GM21390 (cell line): ENCODE results near the gene DPP3.
A peak's percentile ranks its signal among the peaks of the same experiment; 100 is the strongest.
"Not testable (repeated sequence)": the region's sequence is repeated elsewhere in the genome, so short reads cannot be mapped to it uniquely, and the experiment has no call there.

Experiments used
- ATAC-seq: cut with Tn5 transposase; IDR thresholded peaks from one replicate; pipeline ENCODE4 v1.9.1; 2021; ENCODE audit not compliant: unreplicated experiment

The DPP3 gene, protein sequence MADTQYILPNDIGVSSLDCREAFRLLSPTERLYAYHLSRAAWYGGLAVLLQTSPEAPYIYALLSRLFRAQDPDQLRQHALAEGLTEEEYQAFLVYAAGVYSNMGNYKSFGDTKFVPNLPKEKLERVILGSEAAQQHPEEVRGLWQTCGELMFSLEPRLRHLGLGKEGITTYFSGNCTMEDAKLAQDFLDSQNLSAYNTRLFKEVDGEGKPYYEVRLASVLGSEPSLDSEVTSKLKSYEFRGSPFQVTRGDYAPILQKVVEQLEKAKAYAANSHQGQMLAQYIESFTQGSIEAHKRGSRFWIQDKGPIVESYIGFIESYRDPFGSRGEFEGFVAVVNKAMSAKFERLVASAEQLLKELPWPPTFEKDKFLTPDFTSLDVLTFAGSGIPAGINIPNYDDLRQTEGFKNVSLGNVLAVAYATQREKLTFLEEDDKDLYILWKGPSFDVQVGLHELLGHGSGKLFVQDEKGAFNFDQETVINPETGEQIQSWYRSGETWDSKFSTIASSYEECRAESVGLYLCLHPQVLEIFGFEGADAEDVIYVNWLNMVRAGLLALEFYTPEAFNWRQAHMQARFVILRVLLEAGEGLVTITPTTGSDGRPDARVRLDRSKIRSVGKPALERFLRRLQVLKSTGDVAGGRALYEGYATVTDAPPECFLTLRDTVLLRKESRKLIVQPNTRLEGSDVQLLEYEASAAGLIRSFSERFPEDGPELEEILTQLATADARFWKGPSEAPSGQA

DNA sequence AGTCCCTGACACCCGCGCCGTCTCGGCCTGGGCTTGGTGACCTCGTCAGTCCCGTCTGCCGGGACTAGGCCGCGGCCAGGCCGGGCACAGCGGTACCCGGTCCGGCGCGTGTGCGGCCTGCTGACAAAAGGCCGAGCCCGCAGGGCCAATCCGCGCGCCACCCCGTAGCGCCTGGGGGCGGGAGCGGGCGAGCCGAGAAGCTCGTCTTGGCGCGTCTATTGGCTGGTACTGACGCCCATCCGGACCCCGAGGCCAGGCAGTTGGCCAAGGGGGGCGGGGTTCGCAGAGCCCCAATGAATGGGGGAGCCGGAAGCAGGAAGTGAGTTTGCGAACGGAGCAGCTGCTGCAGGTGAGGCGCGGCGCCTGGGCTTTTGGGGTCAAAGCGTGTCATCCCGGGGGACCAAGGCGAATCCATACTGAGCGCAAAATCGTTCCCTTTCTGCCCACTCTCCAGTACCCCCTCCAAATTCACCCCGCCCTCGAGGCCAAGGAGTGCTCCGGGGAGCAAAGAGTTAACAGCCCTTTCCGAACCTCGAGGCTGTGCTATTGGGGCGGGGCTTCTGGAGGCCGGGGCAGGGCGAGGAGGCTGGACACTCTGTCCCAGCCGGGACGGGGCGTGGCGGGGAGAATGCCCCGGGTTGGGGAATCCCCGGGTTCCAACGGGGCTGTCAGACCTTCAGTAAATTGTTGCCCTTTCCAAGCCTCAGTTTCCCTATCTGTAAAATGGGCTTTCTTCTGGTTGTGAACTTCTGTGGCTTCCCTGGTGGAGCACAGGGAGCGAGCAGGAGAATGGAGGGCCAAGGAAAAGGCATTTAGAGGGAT lies at the start of gene DPP3:
Gene DPP3, plus strand, starts transcription at position 318 of the 822 bp plus-strand sequence. CDS start 1,767 bp downstream, outside the sequence.
- peak; percentile 90 for ATAC-seq

DNA sequence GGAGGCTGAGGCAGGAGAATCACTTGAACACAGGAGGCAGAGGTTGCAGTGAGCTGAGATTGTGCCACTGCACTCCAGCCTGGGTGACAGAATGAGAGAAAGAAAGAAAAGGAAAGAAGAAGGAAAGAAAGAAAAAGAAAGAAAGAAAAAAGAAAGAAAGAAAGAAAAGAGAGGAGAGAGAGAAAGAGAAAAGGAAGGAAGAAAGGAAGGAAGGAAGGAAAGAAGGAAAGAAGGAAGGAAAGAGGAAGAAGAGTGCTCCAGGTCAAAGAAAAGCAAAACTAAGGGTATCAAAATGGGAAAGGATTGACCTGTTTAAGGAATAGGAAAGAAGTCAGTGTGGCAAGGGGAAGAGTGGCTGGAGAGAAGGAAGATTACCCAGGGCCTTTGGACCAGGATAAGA lies 48.9 kb upstream of the DPP3 start:
- ATAC-seq: not testable (repeated sequence)

DNA sequence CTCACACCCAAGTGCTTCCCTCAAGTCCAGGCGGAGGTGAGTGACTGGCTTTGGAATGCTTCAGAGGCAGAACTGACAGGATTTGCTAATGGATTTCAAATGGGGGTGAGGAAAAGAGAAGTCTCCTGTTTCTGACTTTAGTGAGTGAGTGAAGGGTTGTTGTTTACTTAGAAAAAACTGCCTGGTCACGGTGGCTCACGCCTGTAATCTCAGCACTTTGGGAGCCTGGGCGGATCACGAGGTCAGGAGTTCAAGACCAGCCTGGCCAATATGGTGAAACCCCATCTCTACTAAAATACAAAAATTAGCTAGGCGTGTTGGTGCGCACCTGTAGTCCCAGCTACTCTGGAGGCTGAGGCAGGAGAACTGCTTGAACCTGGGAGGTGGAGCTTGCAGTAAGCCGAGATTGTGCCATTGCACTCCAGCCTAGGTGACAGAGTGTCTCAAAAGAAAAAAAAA lies 48.3 kb upstream of the DPP3 start:
- ATAC-seq: not testable (repeated sequence)

DNA sequence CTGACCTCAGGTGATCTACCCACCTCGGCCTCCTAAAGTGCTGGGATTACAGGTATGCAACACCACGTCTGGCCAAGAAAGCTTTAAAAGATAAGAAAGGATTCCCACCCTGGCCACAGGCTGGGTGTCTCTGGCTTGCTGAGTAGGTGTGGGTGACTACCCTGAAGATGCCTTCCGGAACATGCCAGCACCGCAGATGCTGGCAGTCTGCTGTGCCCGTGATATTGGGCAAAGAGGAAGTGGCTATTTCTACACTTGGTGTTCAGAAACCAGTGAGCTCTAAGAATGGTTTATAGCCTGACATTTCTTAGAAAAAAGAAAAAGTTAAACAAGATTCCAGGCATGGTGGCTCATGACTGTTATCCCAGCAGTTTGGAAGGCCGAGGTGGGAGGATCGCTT lies 47.6 kb upstream of the DPP3 start:
- ATAC-seq: no peak

DNA sequence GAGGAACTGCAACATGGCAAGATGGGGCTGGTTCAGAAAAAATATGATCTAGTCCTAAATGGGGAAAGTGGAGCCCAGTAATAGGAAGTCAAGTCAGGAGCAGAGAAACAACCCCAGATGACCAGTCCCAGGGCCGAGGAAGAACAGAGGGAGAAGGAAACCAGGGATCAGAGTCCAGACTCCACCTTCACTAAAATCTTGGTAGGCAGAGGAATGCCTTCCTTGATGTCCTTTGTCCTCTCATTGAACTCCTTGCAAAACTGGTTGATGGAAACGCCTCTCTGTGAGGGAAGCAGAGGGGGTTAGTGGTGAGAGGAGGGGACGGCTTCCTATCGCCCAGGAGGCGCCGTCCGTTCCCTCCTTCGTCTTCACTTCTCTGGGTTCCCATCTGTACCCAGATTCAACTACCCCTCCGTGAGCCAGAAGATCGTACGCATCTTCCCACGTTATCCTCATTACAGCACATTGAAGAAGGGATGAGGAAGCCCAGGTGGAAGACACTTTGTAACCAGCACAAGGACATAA lies 42.2 kb upstream of the DPP3 start:
- ATAC-seq: no peak

DNA sequence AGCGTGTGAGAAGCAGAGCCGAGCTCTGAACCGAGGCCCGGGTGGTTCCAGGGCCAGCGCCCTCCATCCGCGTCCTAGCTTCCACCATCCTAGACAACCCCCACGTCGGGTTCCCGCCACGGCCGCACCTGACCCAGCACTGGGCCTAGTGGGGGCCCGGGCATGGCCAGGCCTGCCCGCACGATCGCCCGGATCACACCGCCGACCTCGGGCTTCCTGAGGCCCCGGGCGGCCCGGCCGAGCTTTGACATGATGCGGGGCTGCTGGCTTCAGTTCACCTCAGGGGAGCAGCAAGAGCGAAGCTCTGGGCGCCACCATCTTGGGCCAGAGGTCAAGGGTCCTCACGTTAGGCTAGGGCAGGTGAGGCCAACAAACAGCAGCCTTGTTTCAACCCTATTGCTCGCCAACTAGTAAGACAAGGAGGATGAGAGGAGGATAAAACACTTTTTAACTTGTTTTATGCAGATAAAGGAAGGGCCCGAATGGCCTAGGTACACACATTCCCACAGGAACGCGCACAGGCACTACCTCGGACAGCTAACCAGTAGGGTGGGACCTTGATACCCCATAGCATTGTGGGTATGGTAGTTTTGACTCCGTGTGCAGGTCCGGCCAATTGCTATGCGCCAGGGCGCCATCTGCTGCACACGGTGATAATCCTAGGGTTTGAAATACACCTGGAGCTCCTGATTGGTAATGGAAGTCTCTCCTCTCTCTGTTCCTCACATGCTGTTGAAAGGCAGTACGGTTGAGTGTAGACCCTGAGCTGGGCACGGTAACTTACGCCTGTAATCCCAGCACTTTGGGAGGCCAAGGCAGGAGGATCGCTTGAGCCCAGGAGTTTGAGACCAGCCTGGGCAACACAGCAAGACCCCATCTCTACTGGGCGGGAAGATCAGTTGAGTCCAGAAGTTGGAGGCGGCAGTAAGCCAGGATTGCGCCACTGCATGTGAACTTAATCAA lies 41.4 kb upstream of the DPP3 start, which contains the start of gene MRPL11:
Gene MRPL11, minus strand, starts transcription at position 345 of the 963 bp plus-strand sequence. Its CDS starts 94 bp downstream, at position 251.
- ATAC-seq: peak; percentile 95

DNA sequence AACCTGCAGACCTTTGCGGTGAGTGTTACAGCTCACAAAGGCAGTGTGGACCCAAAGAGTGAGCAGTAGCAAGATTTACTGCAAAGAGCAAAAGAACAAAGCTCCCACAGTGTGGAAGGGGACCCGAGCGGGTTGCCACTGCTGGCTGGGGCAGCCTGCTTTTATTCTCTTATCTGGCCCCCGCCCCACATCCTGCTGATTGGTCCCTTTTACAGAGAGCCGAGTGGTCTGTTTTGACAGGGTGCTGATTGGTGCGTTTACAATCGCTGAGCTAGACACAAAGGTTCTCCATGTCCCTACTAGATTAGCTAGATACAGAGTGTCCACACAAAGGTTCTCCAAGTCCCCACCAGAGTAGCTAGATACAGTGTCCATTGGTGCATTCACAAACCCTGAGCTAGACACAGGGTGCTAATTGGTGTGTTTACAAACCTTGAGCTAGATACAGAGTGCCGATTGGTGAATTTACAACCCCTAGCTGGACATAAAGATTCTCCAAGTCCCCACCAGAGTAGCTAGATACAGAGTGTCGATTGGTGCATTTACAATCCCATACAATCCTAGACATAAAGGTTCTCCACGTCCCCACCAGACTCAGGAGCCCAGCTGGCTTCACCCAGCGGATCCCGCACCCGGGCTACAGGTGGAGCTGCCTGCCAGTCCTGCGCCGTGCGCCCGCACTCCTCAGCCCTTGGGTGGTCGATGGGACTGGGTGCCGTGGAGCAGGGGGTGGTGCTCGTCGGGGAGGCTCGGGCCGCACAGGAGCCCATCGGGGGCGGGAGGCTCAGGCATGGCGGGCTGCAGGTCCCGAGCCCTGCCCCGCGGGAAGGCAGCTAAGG lies 39.9 kb upstream of the DPP3 start:
- not testable (repeated sequence) for ATAC-seq

DNA sequence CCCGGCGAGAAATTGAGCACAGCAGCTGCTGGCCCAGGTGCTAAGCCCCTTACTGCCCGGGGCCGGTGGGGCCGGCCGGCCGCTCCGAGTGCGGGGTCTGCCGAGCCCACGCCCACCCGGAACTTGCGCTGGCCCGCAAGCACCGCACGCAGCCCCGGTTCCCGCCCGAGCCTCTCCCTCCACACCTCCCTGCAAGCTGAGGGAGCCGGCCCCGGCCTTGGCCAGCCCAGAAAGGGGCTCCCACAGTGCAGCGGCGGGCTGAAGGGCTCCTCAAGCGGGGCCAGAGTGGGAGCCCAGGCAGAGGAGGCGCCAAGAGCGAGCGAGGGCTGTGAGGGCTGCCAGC lies 39.3 kb upstream of the DPP3 start:
- ATAC-seq: not testable (repeated sequence)

DNA sequence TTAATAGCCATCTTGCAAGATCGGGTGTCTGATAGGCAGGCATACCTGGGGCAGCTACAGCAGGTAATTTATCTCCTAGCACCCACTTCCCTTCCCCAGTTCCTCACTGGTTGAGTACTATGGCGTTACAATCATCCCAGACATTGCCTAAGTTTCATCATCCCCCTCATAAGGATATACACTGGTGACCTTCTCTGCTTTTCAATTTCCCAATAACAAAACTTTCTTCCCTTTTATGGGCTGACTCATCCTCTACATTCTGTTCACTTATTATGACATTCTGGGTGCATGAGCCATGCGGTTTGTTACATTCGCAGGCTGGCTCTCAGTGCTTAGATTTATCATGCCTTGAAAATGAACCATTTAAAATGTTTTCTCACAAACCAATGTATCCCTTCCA lies 36.6 kb upstream of the DPP3 start:
- ATAC-seq: no peak

DNA sequence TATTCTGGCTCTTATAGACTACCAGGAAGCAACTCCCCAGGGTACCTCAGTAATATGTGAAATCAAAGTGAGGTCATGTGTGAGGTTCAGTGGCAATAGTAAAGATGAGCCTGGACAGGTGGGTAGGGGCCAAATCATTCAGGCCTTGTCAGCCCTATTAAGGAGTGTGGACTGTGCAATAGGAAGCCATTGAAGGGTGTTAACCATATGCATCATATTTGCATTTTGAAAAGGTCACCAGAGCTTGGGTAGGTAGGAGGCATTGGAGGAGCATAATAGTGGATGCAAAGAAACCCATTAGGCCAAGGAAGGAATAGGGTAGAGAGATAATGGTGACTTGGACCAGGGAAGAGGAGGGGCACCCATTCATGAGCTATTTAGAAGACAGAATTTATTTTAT lies 33.2 kb upstream of the DPP3 start:
- ATAC-seq: no peak

DNA sequence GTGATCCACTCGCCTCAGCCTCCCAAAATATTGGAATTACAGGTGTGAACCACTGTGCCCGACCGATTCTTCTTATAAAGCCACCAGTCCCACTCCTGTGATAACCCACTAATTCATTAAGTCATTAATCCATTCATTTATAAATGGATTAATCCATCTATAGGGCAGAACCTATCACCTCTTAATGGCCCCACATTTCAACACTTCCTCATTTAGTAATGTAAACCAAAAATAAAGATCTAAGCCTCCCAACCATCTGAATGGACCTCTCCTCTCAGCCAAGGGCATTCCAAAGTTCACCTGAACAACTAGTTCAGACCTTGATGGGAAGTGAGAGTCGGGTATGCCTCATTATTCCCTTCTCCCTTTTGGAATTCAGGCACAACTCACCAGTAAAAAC lies 31.7 kb upstream of the DPP3 start:
- no peak for ATAC-seq

DNA sequence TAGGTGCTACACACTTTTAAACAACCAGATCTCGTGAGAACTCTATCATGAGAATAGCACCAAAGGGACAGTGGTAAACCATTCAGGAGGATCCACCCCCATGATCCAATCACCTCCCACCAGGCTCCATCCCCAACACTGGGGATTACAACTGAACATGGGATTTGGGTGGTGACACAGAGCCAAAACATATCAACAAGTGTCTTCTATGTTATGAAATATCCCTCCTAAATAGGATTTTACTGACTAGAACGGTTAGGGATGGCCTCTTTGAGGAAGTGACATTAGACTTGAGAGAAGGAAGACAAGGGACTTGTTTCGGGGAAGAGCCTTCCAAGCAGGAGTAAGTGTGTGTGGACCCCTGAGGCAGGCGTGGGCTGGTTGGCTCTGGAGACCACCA lies 29.7 kb upstream of the DPP3 start:
- no peak for ATAC-seq

DNA sequence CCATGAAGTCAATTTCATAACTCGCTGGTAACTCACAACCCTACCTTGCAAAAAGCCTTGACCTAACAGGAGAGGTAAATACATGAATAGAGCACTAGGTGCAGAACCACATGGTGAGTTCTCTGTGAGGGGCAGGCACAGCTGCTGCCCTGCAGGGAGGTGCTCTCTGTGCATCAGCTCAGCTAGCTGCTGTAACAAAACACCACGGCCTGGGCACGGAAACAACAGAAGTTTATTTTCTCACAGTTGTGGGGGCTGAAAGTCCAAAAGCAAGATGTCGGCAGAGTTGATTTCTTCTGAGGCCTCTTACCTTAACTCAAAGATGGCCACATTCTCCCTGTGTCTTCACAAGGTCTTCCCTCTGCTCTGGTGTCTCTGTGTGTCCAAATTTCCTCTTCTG lies 28.6 kb upstream of the DPP3 start:
- no peak for ATAC-seq

DNA sequence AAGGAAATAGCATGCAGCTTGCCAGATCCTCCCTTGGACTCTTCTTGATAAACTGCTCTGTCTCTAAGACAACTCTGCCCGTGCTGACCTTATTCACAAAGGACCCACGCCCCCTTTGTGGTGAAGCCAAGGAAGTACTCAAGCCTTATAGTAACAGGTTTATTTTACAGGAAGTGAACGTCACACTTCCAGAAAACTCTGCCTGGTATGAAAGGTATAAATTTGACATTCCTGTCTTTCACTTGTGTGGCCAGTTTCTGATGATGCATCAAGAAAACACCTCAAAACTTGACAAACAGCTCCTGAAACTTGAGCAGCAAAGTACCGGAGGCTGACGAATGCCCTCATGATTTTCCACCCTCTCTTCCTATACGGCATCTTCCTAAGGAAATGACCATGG lies 26.0 kb upstream of the DPP3 start:
- no peak for ATAC-seq

DNA sequence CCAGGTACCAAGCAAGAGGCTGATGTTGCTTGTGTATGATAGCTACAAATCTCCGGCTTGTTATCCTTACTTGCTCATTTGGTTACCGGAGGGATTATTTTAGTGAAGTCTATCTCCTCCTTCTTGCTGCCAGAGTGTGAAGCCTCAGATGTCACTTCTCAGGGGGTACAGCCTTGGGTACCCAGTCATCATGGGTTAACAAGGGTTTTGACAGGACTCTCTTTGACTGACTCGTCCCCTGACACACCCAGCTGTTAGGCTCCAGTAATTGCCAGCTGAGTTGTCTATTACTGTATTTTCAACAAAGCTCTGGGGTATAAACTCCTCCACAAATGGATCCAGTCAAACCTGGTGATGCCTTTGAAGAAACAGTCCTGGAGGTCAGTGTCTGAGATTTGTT lies 25.4 kb upstream of the DPP3 start:
- ATAC-seq: no peak

DNA sequence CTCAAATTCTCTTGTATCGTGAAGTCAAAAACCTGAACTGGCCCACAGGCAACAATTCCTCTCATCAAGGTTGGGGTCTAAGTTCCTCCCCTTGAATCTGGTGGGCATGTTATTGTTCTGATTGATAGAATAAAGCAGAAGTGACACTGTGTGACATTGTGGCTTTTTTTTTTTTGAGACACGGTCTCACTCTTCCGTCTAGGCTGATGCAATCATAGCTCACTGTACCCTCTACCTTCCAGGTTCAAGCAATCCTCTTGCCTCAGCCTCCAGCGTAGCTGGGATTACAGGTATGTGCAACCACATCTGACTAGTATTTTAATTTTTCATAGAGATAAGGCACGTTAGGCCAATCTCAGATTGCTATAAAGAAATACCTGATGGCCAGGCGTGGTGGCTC lies 22.4 kb upstream of the DPP3 start:
- no peak for ATAC-seq

DNA sequence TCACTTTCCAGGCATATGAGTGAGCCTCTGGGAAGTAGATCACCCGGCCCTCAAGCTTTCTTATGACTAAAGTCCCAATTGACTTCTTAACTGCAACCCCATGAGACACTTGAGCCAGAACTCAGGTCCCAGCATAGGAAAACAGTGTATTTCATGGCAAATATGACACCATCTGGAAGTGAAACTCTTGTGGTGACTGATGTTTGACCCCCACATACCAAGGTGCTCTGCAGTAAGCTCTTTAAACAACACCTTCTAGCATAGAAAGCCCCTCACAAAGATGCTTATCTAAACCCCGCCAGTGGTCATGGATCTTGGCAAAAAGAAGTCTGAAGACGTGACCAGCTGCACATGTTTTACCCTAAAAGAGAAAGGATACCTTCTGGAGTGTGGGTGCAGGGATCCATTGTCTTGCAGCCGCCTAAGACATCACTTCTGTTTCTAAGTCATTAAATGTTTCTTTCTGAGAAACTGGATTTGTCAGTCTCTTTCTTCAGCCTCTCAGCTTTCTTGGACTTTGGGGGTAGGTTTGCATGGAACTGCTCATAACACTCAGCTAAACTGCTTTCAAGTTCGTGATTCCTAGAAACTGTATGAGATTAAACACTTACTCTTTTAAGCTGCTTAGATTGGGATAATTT lies 21.0 kb upstream of the DPP3 start:
- ATAC-seq: no peak

DNA sequence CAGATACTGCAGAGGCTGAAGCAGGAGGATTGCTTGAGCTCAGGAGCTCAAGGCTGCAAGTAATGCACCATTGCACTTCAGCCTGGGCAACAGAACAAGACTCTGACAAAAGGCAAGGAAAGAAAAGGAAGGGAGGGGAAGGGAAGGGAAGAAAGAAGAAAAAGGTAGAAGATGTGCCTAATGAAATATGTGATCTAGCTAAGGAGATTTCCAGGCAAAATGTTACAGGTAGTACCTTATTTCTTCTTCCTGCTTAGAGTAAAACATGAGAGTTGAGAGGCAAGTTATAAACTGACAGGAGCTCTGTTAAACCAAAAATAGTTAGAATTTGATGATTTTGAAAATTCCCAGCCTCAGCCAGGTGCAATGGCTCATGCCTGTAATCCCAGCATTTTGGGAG lies 18.2 kb upstream of the DPP3 start:
- ATAC-seq: no peak

DNA sequence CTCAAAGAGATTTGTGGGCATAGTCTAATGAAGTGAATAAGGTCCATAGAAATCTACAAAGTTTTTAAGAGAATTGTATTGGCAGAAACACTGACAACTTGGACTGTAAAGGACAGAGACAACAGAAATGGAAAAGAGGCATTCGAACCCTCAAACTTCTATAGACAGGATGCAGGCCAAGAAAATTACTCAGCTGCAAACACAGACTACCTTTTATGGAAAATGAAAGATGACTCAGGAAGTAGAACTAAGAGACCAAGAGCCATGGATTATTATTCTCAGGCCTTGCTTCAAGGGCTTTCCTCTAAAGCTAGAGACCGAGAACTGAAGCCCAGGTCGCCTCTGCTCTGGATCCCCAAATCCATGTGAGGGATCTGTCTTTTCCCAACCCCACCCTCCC lies 17.3 kb upstream of the DPP3 start:
- no peak for ATAC-seq
